Panc1 (cell line): ENCODE results near the gene PLCG2.

Experiments used
- POLR2AphosphoS5 ChIP-seq: IDR thresholded peaks from 2 replicates; pipeline ENCODE4 v1.6.1; 2012; ENCODE audit warnings: mild to moderate bottlenecking, low read depth, low read length, moderate library complexity
- SIN3A ChIP-seq: IDR thresholded peaks from 2 replicates; pipeline ENCODE4 v1.6.1; 2012; ENCODE audit warnings: low read depth, mild to moderate bottlenecking, low read length, moderate library complexity, borderline replicate concordance; ENCODE audit not compliant: insufficient read depth

DNA sequence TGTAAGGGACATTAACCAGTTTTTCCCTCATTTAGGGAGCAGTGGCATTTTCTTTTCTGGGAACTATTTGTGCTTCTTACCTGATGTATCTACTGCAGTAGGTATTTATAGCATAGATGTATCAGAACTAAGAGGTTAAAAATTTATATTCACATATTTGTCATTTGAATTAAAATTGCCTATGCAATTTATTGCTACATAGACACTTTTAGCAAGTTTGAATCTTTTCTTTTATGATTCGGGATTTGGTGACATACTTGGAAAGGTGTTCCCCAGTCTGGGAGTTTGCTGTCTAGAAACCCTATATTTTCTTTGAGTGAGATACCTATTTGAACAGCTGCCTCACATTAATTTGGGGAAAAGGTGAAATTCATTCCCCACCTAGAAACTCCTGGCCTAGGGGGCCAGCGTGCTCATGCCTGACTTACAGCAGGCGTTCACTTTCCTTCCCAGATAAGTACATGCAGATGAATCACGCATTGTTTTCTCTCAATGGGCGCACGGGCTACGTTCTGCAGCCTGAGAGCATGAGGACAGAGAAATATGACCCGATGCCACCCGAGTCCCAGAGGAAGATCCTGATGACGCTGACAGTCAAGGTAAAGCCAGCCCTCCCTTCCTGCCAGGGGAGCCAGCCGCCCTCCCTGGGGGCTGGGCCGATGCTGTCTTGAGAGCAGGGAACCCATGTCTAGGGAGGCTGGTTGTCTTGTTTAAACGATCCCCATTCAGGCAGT, 158.4 kb downstream of the PLCG2 start:
- TF ChIP-seq SIN3A: no peak
- TF ChIP-seq POLR2AphosphoS5: no peak
